ENCODE results near the gene PSMB2.
A peak's percentile ranks its signal among the peaks of the same experiment; 100 is the strongest.
"Not testable (repeated sequence)": the region's sequence is repeated elsewhere in the genome, so short reads cannot be mapped to it uniquely, and the experiment has no call there.

Gene PSMB2
- long read RNA-seq, donor 1, transcript PSMB2-201 (6 exons, 2,701 nt): major isoform, 68 of 76 reads
- long read RNA-seq, donor 1, partial matches to known transcripts: 8 of 76 reads
- long read RNA-seq, donor 1, other reads (novel, unspliced or antisense): 0 of 76 reads
- long read RNA-seq, donor 2, transcript PSMB2-201 (6 exons, 2,701 nt): major isoform, 48 of 48 reads
- long read RNA-seq, donor 2, partial matches to known transcripts: 0 of 48 reads
- long read RNA-seq, donor 2, other reads (novel, unspliced or antisense): 0 of 48 reads
- long read RNA-seq, donor 3, transcript PSMB2-201 (6 exons, 2,701 nt): major isoform, 38 of 57 reads
- long read RNA-seq, donor 3, partial matches to known transcripts: 19 of 57 reads
- long read RNA-seq, donor 3, other reads (novel, unspliced or antisense): 0 of 57 reads
- long read RNA-seq, donor 4, transcript PSMB2-201 (6 exons, 2,701 nt): major isoform, 65 of 65 reads
- long read RNA-seq, donor 4, partial matches to known transcripts: 0 of 65 reads
- long read RNA-seq, donor 4, other reads (novel, unspliced or antisense): 0 of 65 reads
- long read RNA-seq, donor 5, transcript PSMB2-201 (6 exons, 2,701 nt): major isoform, 81 of 88 reads
- long read RNA-seq, donor 5, partial matches to known transcripts: 7 of 88 reads
- long read RNA-seq, donor 5, other reads (novel, unspliced or antisense): 0 of 88 reads
- long read RNA-seq, donor 6, transcript PSMB2-201 (6 exons, 2,701 nt): major isoform, 60 of 65 reads
- long read RNA-seq, donor 6, partial matches to known transcripts: 5 of 65 reads
- long read RNA-seq, donor 6, other reads (novel, unspliced or antisense): 0 of 65 reads
- long read RNA-seq, donor 7, transcript PSMB2-201 (6 exons, 2,701 nt): major isoform, 93 of 113 reads
- long read RNA-seq, donor 7, partial matches to known transcripts: 20 of 113 reads
- long read RNA-seq, donor 7, other reads (novel, unspliced or antisense): 0 of 113 reads
- long read RNA-seq, donor 8, transcript PSMB2-201 (6 exons, 2,701 nt): major isoform, 61 of 61 reads
- long read RNA-seq, donor 8, partial matches to known transcripts: 0 of 61 reads
- long read RNA-seq, donor 8, other reads (novel, unspliced or antisense): 0 of 61 reads

GRCh38 chr1:35641233-35641866, at the start of gene PSMB2:
Gene PSMB2 (minus strand): TSS chr1:35641526. CDS start chr1:35641432, 94 bp downstream.
- DNase-seq: peak; percentile 90

GRCh38 chr1:35691080-35691479, 49.8 kb upstream of the PSMB2 start:
- DNase-seq: no peak

- DNase-seq: not testable (repeated sequence)
These were observed 48.8 kb upstream of the PSMB2 start for GRCh38 chr1:35690103-35690502.

- DNase-seq: no peak
These were observed 46.8 kb upstream of the PSMB2 start for GRCh38 chr1:35688161-35688560.

- DNase-seq: no peak
These were observed 41.7 kb upstream of the PSMB2 start for GRCh38 chr1:35683012-35683411.

GRCh38 chr1:35680271-35680670, 38.9 kb upstream of the PSMB2 start:
- no peak for DNase-seq

- DNase-seq: no peak
These were observed 34.4 kb upstream of the PSMB2 start for GRCh38 chr1:35675773-35676172.

- DNase-seq: no peak
These were observed 32.8 kb upstream of the PSMB2 start for GRCh38 chr1:35674111-35674510.

- DNase-seq: no peak
These were observed 30.8 kb upstream of the PSMB2 start for GRCh38 chr1:35672116-35672515.

- no peak for DNase-seq
These were observed 27.2 kb upstream of the PSMB2 start for GRCh38 chr1:35668506-35668905.

- DNase-seq: no peak
These were observed 25.6 kb upstream of the PSMB2 start for GRCh38 chr1:35666916-35667315.

- DNase-seq: no peak
These were observed 24.9 kb upstream of the PSMB2 start for GRCh38 chr1:35666216-35666615.

GRCh38 chr1:35663434-35663833, 22.1 kb upstream of the PSMB2 start:
- DNase-seq: no peak

GRCh38 chr1:35661474-35661795, 20.1 kb upstream of the PSMB2 start:
- peak; percentile 4 for DNase-seq

- peak; percentile 52 for DNase-seq
These were observed 19.5 kb upstream of the PSMB2 start for GRCh38 chr1:35660581-35661473.

- DNase-seq: no peak
These were observed 18.3 kb upstream of the PSMB2 start for GRCh38 chr1:35659589-35659988.

GRCh38 chr1:35657851-35658250, 16.5 kb upstream of the PSMB2 start:
- DNase-seq: no peak

GRCh38 chr1:35656863-35657232, 15.5 kb upstream of the PSMB2 start:
- no peak for DNase-seq

GRCh38 chr1:35656148-35656862, 15.0 kb upstream of the PSMB2 start:
- no peak for DNase-seq

- no peak for DNase-seq
These were observed 13.9 kb upstream of the PSMB2 start for GRCh38 chr1:35655196-35655595.

- DNase-seq: no peak
These were observed 9.1 kb upstream of the PSMB2 start for GRCh38 chr1:35650416-35650815.

Data from right kidney (tissue), 9 donors.